ENCODE data around the gene HOXB3. TPM values are rescaled to one million over a fixed set of nuclear protein-coding genes. Genes with fewer than 3 reads are reported as not detected.

The HOXB3 gene
- total RNA-seq, 1 experiment from 2014 or later = 6.0 TPM

- H3K27ac ChIP-seq (ENCODE audit: low read length) = no peak overlapping the region
- H3K36me3 ChIP-seq (ENCODE audit: low read depth, low read length) = no peaks in the 10 kb centered on the region
- H3K9me3 ChIP-seq (ENCODE audit: low read length) = no peaks in the 10 kb centered on the region
- intact Hi-C loops (cut with micrococcal nuclease) = no loop called here
- BruUV-seq (replicated peaks) = TSS peak; percentile 15
- ChIA-PET POLR2A (ENCODE audit: unreplicated experiment) (no interaction called here), CTCF (no interaction called here)
- H3F3A ChIP-seq (ENCODE audit: low read length, unreplicated experiment) = no peaks in the 10 kb centered on the region
- peak overlapping the region; percentile 76 for H3K4me2 ChIP-seq (ENCODE audit: low read length)
- peak overlapping the region; percentile 63 for H3K4me3 ChIP-seq (ENCODE audit: low read length)
- H3K9me2 ChIP-seq (replicated peaks; ENCODE audit: low read length) = no peaks in the 10 kb centered on the region
- TF ChIP-seq CTCF (conservative IDR thresholded peaks at IDR 0.05; ENCODE audit: low read depth, low read length) = no peak
- TF ChIP-seq EZH2phosphoT487 (IDR thresholded peaks at IDR 0.05; ENCODE audit: borderline replicate concordance, low read length) = no peak
- TF ChIP-seq EZH2 (IDR thresholded peaks at IDR 0.05; ENCODE audit: low read length, unreplicated experiment) = no peak
- no peaks in the 10 kb centered on the region for H3K27me3 ChIP-seq (ENCODE audit: low read length)
- H2AFZ ChIP-seq (ENCODE audit: low read length) = peak overlapping the region; percentile 81; the same call in 1 of the 2 replicates
- H3K4me1 ChIP-seq (ENCODE audit: insufficient read depth, low read length) = no peaks in the 10 kb centered on the region
- no peak for DNase-seq
- H4K20me1 ChIP-seq (ENCODE audit: low read length) = no peaks in the 10 kb centered on the region
- no peak overlapping the region for H3K9ac ChIP-seq (ENCODE audit: low read length)
- no peaks in the 10 kb centered on the region for H3K79me2 ChIP-seq (ENCODE audit: low read length)
- ATAC-seq = peak; percentile 19
Measured at GRCh38 chr17:48543854-48544348, 46.1 kb downstream of the HOXB3 start.

GRCh38 chr17:48543107-48543853 is 46.8 kb downstream of the HOXB3 start:
- intact Hi-C loops (cut with micrococcal nuclease) = no loop called here
- H3K4me3 ChIP-seq (ENCODE audit: low read length) = peak overlapping the region; percentile 63
- ChIA-PET CTCF (no interaction called here), POLR2A (ENCODE audit: unreplicated experiment) (no interaction called here)
- no peaks in the 10 kb centered on the region for H3K79me2 ChIP-seq (ENCODE audit: low read length)
- no peaks in the 10 kb centered on the region for H3K9me3 ChIP-seq (ENCODE audit: low read length)
- DNase-seq = peak; percentile 45
- H2AFZ ChIP-seq (ENCODE audit: low read length) = peak overlapping the region; percentile 81
- no peaks in the 10 kb centered on the region for H3K36me3 ChIP-seq (ENCODE audit: low read depth, low read length)
- no peaks in the 10 kb centered on the region for H3F3A ChIP-seq (ENCODE audit: low read length, unreplicated experiment)
- no peaks in the 10 kb centered on the region for H3K4me1 ChIP-seq (ENCODE audit: insufficient read depth, low read length)
- no TSS peak for BruUV-seq (replicated peaks)
- TF ChIP-seq EZH2phosphoT487 (IDR thresholded peaks at IDR 0.05; ENCODE audit: borderline replicate concordance, low read length) (no peak), CTCF (conservative IDR thresholded peaks at IDR 0.05; ENCODE audit: low read depth, low read length) (0 out of 2 replicates have a peak, but pooled peaks have one; percentile 11)
- peak overlapping the region; percentile 29 for H3K9ac ChIP-seq (ENCODE audit: low read length)
- H3K9me2 ChIP-seq (replicated peaks; ENCODE audit: low read length) = no peaks in the 10 kb centered on the region
- H3K4me2 ChIP-seq (ENCODE audit: low read length) = peak overlapping the region; percentile 76
- H4K20me1 ChIP-seq (ENCODE audit: low read length) = no peaks in the 10 kb centered on the region
- H3K27me3 ChIP-seq (ENCODE audit: low read length) = no peaks in the 10 kb centered on the region
- peak; percentile 75 for ATAC-seq
- no peak overlapping the region for H3K27ac ChIP-seq (ENCODE audit: low read length)

GRCh38 chr17:48542698-48543106 is 47.3 kb downstream of the HOXB3 start:
- H3K4me2 ChIP-seq (ENCODE audit: low read length) = peak overlapping the region; percentile 76
- no peak for ATAC-seq
- no peaks in the 10 kb centered on the region for H3K27me3 ChIP-seq (ENCODE audit: low read length)
- peak overlapping the region; percentile 81 for H2AFZ ChIP-seq (ENCODE audit: low read length)
- intact Hi-C loops (cut with micrococcal nuclease) = no loop called here
- H3K27ac ChIP-seq (ENCODE audit: low read length) = no peak overlapping the region
- H3K36me3 ChIP-seq (ENCODE audit: low read depth, low read length) = no peaks in the 10 kb centered on the region
- H3K4me1 ChIP-seq (ENCODE audit: insufficient read depth, low read length) = no peaks in the 10 kb centered on the region
- H3K79me2 ChIP-seq (ENCODE audit: low read length) = no peaks in the 10 kb centered on the region
- H3K9ac ChIP-seq (ENCODE audit: low read length) = peak overlapping the region; percentile 29
- BruUV-seq (replicated peaks) = TSS peak; percentile 62
- H4K20me1 ChIP-seq (ENCODE audit: low read length) = no peaks in the 10 kb centered on the region
- H3K4me3 ChIP-seq (ENCODE audit: low read length) = peak overlapping the region; percentile 63
- ChIA-PET POLR2A (ENCODE audit: unreplicated experiment) (no interaction called here), CTCF (no interaction called here)
- TF ChIP-seq EZH2 (IDR thresholded peaks at IDR 0.05; ENCODE audit: low read length, unreplicated experiment) (no peak), CTCF (conservative IDR thresholded peaks at IDR 0.05; ENCODE audit: low read depth, low read length) (no peak), EZH2phosphoT487 (IDR thresholded peaks at IDR 0.05; ENCODE audit: borderline replicate concordance, low read length) (no peak)
- no peak for DNase-seq
- no peaks in the 10 kb centered on the region for H3K9me3 ChIP-seq (ENCODE audit: low read length)
- H3F3A ChIP-seq (ENCODE audit: low read length, unreplicated experiment) = no peaks in the 10 kb centered on the region
- no peaks in the 10 kb centered on the region for H3K9me2 ChIP-seq (replicated peaks; ENCODE audit: low read length)
